Stimulated activated CD4-positive, alpha-beta T cell treated with anti-CD3 and anti-CD28 coated beads, Interleukin-15, amount 100 ng/mL, for 1 hour (primary cell): ENCODE measurements around the gene COL5A1.

Source experiments
- DNase-seq, 2 donors: peaks; one replicate each; pipeline ENCODE4 v3.0.0-alpha.2; 2020; ENCODE audit warnings: low read depth in 1 of 2, low spot score in 1 of 2

Gene COL5A1

GRCh38 chr9:134811673-134812342 is 170.2 kb downstream of the COL5A1 start:
- DNase-seq = no peak

GRCh38 chr9:134812343-134812673 is 170.7 kb downstream of the COL5A1 start:
- DNase-seq = no peak

GRCh38 chr9:134813841-134814240 is 172.2 kb downstream of the COL5A1 start:
- no peak for DNase-seq

GRCh38 chr9:134814598-134815215 is 173.1 kb downstream of the COL5A1 start:
- no peak for DNase-seq

GRCh38 chr9:134815435-134816214 is 174.0 kb downstream of the COL5A1 start:
- DNase-seq = no peak

- DNase-seq = no peak
Measured at GRCh38 chr9:134816264-134816663, 174.7 kb downstream of the COL5A1 start.

GRCh38 chr9:134818000-134818568 is 176.5 kb downstream of the COL5A1 start:
- DNase-seq = no peak

GRCh38 chr9:134818591-134818990 is 177.0 kb downstream of the COL5A1 start:
- no peak for DNase-seq

- no peak for DNase-seq
Measured at GRCh38 chr9:134820901-134821300, 179.3 kb downstream of the COL5A1 start.

GRCh38 chr9:134822541-134822940 is 180.9 kb downstream of the COL5A1 start:
- no peak for DNase-seq

GRCh38 chr9:134823623-134824022 is 182.0 kb downstream of the COL5A1 start:
- no peak for DNase-seq

- no peak for DNase-seq
Measured at GRCh38 chr9:134824583-134824982, 183.0 kb downstream of the COL5A1 start.

- no peak for DNase-seq
Measured at GRCh38 chr9:134825025-134825424, 183.4 kb downstream of the COL5A1 start.

GRCh38 chr9:134826336-134827285 is 185.0 kb downstream of the COL5A1 start:
- no peak for DNase-seq

GRCh38 chr9:134827559-134827958 is 186.0 kb downstream of the COL5A1 start:
- DNase-seq = no peak

GRCh38 chr9:134827993-134828392 is 186.4 kb downstream of the COL5A1 start:
- DNase-seq = no peak

GRCh38 chr9:134828892-134829291 is 187.3 kb downstream of the COL5A1 start:
- DNase-seq = no peak

- DNase-seq = no peak
Measured at GRCh38 chr9:134829356-134829937, 187.8 kb downstream of the COL5A1 start.

GRCh38 chr9:134830126-134830525 is 188.5 kb downstream of the COL5A1 start:
- no peak for DNase-seq

GRCh38 chr9:134830926-134831720 is 189.5 kb downstream of the COL5A1 start:
- no peak for DNase-seq
